ENCODE results near the gene DPEP3. TPM values are rescaled to one million over a fixed set of nuclear protein-coding genes. Genes with fewer than 3 reads are reported as not detected.
A peak's percentile ranks its signal among the peaks of the same experiment; 100 is the strongest.

The DPEP3 gene
- total and polyA plus RNA-seq, 2 donors (not counting 1 experiment from before 2014, with no cell fraction given): 1.9 to 2.0 TPM

- peaks cover 9 to 27% of the 10 kb centered on the region in 2 donors for H3K4me1 ChIP-seq (ENCODE audit: control insufficient read depth in 2 of 2, insufficient read depth in 2 of 2, low read length in 2 of 2)
- Mint-ChIP-seq H3K4me3 (peak overlapping the region; percentile 32), H3K9me3 (ENCODE audit: insufficient read depth) (no peaks in the 10 kb centered on the region), H3K27me3 (no peaks in the 10 kb centered on the region), H3K4me1 (peaks cover 26% of the 10 kb centered on the region), H3K27ac (peak overlapping the region; percentile 75)
- no peak for DNase-seq
- no peak overlapping the region for H3K9ac ChIP-seq (ENCODE audit: low read length)
- CTCF ChIA-PET: interaction anchor here (0.8 to 3.3 kb wide), 8 partner anchors 9 to 405 kb away, joined by 3 to 20 read pairs (median 4); no protein-coding TSS in a partner anchor
- no peaks in the 10 kb centered on the region for H3K27me3 ChIP-seq (replicated peaks in 1 of 4; ENCODE audit: control extremely low read depth in 1 of 4, control insufficient read depth in 3 of 4, insufficient read depth in 4 of 4, low read length in 3 of 4)
- H3K4me3 ChIP-seq (ENCODE audit: control extremely low read depth in 1 of 5, extremely low read depth in 1 of 5, insufficient read depth in 1 of 5, low read depth in 2 of 5, low read length in 4 of 5): no peak overlapping the region
- H3K4me2 ChIP-seq (replicated peaks; ENCODE audit: low read depth, low read length, poor library complexity, severe bottlenecking): peak overlapping the region; percentile 26
- no peak for TF ChIP-seq EZH2 (IDR thresholded peaks at IDR 0.05; ENCODE audit: borderline replicate concordance, insufficient read depth, low read depth, low read length, poor library complexity, severe bottlenecking)
- TF ChIP-seq CTCF (IDR thresholded peaks at IDR 0.05): no peak
- H3K9me3 ChIP-seq (ENCODE audit: control extremely low read depth in 1 of 3, control insufficient read depth in 2 of 3, insufficient read depth in 1 of 3, low read length in 2 of 3): no peaks in the 10 kb centered on the region
- peak overlapping the region in 1 of 2 donors; percentile 21 for H3K27ac ChIP-seq (ENCODE audit: low read length in 2 of 2)
- no peak overlapping the region for H2AFZ ChIP-seq (ENCODE audit: insufficient read depth, low read depth, low read length, poor library complexity, severe bottlenecking)
- 14% methylated on average over 12 of the region's 13 CpGs for WGBS (ENCODE audit: insufficient coverage)
- peaks cover 42% of the 10 kb centered on the region for H4K20me1 ChIP-seq (ENCODE audit: control insufficient read depth, insufficient read depth, low read length, poor library complexity, severe bottlenecking)
- POLR2A ChIA-PET: no interaction called here
- H3K36me3 ChIP-seq (replicated peaks in 1 of 2; ENCODE audit: control extremely low read depth in 1 of 2, control insufficient read depth in 1 of 2, extremely low read depth in 1 of 2, insufficient read depth in 2 of 2, low read length in 1 of 2): peaks cover 0 to 44% of the 10 kb centered on the region in 2 experiments
- intact Hi-C loops (cut with micrococcal nuclease): no loop called here
- no peak for ATAC-seq (ENCODE audit: low read depth)
- peaks cover 45% of the 10 kb centered on the region for H3K79me2 ChIP-seq (ENCODE audit: control insufficient read depth, insufficient read depth, low read length)
Observed at GRCh38 chr16:67926181-67926750, 54.0 kb downstream of the DPEP3 start.

Small RNA genes lying within 50 kb of the gene (small RNA-seq; reads per million reads assigned to genes)
- gene RNU6-359P (ENCODE audit: insufficient read length, low read depth, low replicate concordance): not detected

Other genes starting within 250 kb of the DPEP3 start
- gene RANBP10, start 173.9 kb downstream of the DPEP3 start, total RNA-seq: 32.2 and 33.1 TPM in 2 replicates
- 26.8 and 29.0 TPM in 2 replicates for gene RANBP10, start 173.9 kb downstream of the DPEP3 start, polyA plus RNA-seq
- gene TSNAXIP1, start 173.6 kb downstream of the DPEP3 start, total RNA-seq: 1.1 and 1.2 TPM in 2 replicates
- 0.97 and 1.2 TPM in 2 replicates for gene TSNAXIP1, start 173.6 kb downstream of the DPEP3 start, polyA plus RNA-seq
- 42.7 and 44.0 TPM in 2 replicates for gene THAP11, start 138.2 kb downstream of the DPEP3 start, total RNA-seq
- 12.0 and 24.4 TPM in 2 replicates for gene THAP11, start 138.2 kb downstream of the DPEP3 start, polyA plus RNA-seq
- gene NUTF2, start 133.6 kb downstream of the DPEP3 start, total RNA-seq: 42.8 and 50.1 TPM in 2 replicates
- gene NUTF2, start 133.6 kb downstream of the DPEP3 start, polyA plus RNA-seq: 39.6 and 87.3 TPM in 2 replicates
- 75.0 and 82.7 TPM in 2 replicates for gene CENPT, start 132.8 kb downstream of the DPEP3 start, total RNA-seq
- gene CENPT, start 132.8 kb downstream of the DPEP3 start, polyA plus RNA-seq: 165 and 169 TPM in 2 replicates
- 83.3 and 95.1 TPM in 2 replicates for gene EDC4, start 107.4 kb downstream of the DPEP3 start, total RNA-seq
- 84.5 and 92.0 TPM in 2 replicates for gene EDC4, start 107.4 kb downstream of the DPEP3 start, polyA plus RNA-seq
- 2.1 and 2.8 TPM in 2 replicates for gene NRN1L, start 95.6 kb downstream of the DPEP3 start, total RNA-seq
- gene NRN1L, start 95.6 kb downstream of the DPEP3 start, polyA plus RNA-seq: 4.1 and 4.2 TPM in 2 replicates
- gene PSKH1, start 87.2 kb downstream of the DPEP3 start, total RNA-seq: 29.1 TPM in 2 replicates
- 13.0 and 20.1 TPM in 2 replicates for gene PSKH1, start 87.2 kb downstream of the DPEP3 start, polyA plus RNA-seq
- 5.8 and 8.1 TPM in 2 replicates for gene CTRL, start 48.6 kb downstream of the DPEP3 start, total RNA-seq
- 17.8 and 19.0 TPM in 2 replicates for gene CTRL, start 48.6 kb downstream of the DPEP3 start, polyA plus RNA-seq
- 167 and 176 TPM in 2 replicates for gene PSMB10, start 43.6 kb downstream of the DPEP3 start, total RNA-seq
- 127 and 176 TPM in 2 replicates for gene PSMB10, start 43.6 kb downstream of the DPEP3 start, polyA plus RNA-seq
- 12.4 and 16.3 TPM in 2 replicates for gene LCAT, start 36.4 kb downstream of the DPEP3 start, total RNA-seq
- 7.6 and 9.3 TPM in 2 replicates for gene LCAT, start 36.4 kb downstream of the DPEP3 start, polyA plus RNA-seq
- 42.2 and 43.8 TPM in 2 replicates for gene SLC12A4, start 11.9 kb downstream of the DPEP3 start, total RNA-seq
- 20.2 and 34.0 TPM in 2 replicates for gene SLC12A4, start 11.9 kb downstream of the DPEP3 start, polyA plus RNA-seq
- gene DPEP2, start 19.0 kb upstream of the DPEP3 start, total RNA-seq: 122 and 123 TPM in 2 replicates
- 150 and 169 TPM in 2 replicates for gene DPEP2, start 19.0 kb upstream of the DPEP3 start, polyA plus RNA-seq
- not detected in 2 replicates for gene DPEP2NB, start 35.4 kb upstream of the DPEP3 start, total RNA-seq
- not detected in 2 replicates for gene DPEP2NB, start 35.4 kb upstream of the DPEP3 start, polyA plus RNA-seq
- gene DDX28, start 42.7 kb upstream of the DPEP3 start, total RNA-seq: 19.2 and 20.2 TPM in 2 replicates
- 6.4 and 8.0 TPM in 2 replicates for gene DDX28, start 42.7 kb upstream of the DPEP3 start, polyA plus RNA-seq
- 61.1 and 69.1 TPM in 2 replicates for gene DUS2, start 42.8 kb upstream of the DPEP3 start, total RNA-seq
- 93.0 and 98.9 TPM in 2 replicates for gene DUS2, start 42.8 kb upstream of the DPEP3 start, polyA plus RNA-seq
- 115 TPM in 2 replicates for gene NFATC3, start 104.9 kb upstream of the DPEP3 start, total RNA-seq
- 33.4 and 42.7 TPM in 2 replicates for gene NFATC3, start 104.9 kb upstream of the DPEP3 start, polyA plus RNA-seq